NCI-H2196 treated with DMSO at 0.1 percent for 48 hours (cell line): ENCODE measurements around the gene IPO11.
"Not testable (repeated sequence)": the region's sequence is repeated elsewhere in the genome, so short reads cannot be mapped to it uniquely, and the experiment has no call there.

ENCODE experiments used
- DNase-seq: peaks from one replicate; lab custom pipeline; 2025; ENCODE audit not compliant: unreplicated experiment; lab: John Stamatoyannopoulos, UW

IPO11 gene

DNA sequence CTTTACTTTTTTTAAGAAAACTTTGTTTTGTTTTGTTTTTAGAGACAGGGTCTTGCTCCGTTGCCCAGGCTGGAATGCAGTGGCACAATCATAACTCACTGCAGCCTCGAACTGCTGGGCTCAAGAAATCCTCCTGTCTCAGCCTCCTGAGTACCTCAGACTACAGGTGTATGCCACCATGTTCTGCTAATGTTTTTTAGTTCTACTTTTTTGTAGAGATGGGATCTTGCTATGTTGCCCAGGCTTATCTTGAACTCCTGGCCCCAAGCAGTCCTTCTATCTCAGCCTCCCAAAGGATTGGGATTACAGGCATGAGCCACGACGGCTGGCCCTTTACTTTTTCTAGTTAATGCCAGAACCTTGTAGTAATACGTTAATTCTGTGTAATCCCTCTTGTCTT is 36.0 kb downstream of the IPO11 start:
- DNase-seq, result no peak

DNA sequence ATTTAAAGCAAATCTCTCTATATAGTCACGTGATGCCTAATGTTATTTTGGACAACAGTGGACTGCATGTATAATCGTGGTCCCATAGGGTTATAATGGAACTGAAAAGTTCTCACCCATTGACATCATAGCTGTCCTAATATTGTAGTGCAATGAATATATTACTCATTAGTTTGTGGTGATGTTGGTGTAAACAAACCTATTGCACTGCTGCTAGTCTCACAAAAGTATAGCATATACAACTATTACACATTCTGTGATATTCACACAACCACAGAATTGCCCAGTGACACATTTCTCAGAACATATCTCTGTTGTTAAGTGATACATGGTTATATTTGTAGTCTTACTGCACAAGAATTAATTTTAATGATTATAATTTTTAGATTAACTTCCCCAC is 37.7 kb downstream of the IPO11 start:
- DNase-seq, result no peak

DNA sequence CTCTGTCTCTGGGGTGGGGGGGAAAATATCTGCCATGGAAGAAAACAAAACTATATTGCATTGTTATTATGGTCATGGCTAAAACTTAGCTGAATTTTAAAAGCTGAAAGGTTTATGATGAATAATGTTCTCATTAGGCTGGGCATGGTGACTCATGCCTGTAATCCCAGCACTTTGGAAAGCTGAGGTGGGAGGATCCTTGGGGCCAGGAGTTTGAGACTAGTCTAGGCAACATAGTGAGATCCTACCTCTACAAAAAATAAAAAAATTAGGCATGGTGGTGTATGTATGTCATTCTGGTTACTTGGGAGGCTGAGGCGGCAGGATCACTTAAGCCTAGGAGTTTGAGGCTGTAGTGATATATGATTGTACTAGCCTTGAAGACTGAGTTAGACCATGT is 44.5 kb downstream of the IPO11 start:
- DNase-seq, result no peak

- DNase-seq, result no peak
Measured at GRCh38 chr5:62460578-62460983, 48.0 kb downstream of the IPO11 start.

- no peak for DNase-seq
Measured at GRCh38 chr5:62461561-62461960, 49.0 kb downstream of the IPO11 start.

GRCh38 chr5:62465985-62466925 is 53.7 kb downstream of the IPO11 start:
- DNase-seq, result no peak

- DNase-seq, result no peak
Measured at GRCh38 chr5:62473209-62473608, 60.6 kb downstream of the IPO11 start.

GRCh38 chr5:62475072-62475471 is 62.5 kb downstream of the IPO11 start:
- DNase-seq, result no peak

- no peak for DNase-seq
Measured at GRCh38 chr5:62477801-62478200, 65.2 kb downstream of the IPO11 start.

DNA sequence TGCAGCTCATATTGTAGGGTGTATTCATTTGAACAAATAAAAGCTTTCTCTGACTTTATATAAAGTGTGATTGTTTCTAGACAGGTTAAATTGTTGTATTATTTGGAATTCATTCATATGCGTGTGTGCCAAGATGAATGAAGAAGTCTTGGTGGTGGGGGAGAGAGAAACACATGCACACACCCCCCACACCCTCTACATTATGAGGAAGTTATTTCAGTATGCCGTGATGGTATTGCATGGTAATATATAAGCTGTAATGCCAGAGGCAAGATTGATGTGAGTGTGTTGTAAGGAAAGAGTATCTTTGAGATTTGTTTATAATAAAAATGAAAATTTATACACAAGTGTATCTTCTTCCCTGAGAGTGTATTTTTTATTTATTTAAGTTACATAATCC is 71.0 kb downstream of the IPO11 start:
- no peak for DNase-seq

DNA sequence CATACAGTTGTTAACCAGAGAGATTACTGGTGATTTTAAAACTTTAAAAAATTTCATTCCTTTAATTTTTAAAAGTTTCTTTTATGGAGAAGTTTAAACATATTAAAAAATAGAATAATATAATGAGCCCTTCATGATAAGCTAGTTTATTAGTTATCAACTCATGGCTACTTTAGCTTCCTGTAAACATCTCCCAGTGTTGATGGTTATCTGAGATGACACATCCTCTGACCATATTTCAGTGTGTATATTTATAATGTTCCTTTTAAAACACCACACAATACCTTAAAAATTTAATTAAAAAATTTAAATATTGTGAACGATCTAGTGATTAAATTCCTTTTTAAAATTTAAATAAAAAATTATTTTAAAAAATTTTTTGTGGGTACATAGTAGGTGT is 74.1 kb downstream of the IPO11 start:
- no peak for DNase-seq

GRCh38 chr5:62488531-62488930 is 76.0 kb downstream of the IPO11 start:
- DNase-seq, result no peak

DNA sequence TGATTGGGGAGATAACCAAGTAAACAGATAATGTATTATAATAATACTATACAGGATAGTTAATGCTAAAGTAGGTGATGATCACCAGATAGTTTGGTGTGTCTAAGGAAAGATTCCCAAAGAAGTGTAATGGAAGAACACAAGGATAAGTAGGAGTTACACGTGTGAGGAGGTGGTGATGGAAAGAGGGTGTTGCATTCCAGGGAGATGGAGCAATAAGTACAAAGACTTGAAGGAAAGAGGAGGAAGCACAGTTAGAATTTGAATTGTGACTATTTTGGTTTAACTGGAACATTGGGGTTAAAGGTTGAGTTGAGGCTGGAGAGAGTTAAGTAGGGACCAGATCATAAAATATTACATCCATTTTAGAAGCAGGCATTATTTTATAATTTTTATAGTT is 76.9 kb downstream of the IPO11 start:
- DNase-seq, result no peak

DNA sequence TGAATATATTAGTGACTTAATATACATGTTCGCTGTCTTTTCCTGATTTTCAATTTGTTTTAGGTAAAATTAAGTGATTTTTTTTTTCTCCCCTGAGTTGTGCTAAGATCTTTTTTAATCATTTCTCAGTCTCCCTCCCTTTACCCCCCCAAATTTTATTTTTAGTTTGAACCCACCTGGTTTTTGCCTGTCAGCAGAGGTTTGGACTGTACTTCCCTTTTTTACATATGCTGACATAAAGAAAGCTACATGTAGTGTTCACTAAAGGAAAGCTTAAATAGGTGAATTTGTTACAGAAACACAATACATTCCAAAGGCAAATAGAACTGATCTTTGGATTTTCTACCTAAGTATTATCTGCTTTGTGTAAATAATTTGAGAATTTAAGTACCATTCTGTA is 82.2 kb downstream of the IPO11 start:
- no peak for DNase-seq

GRCh38 chr5:62496876-62497275 is 84.3 kb downstream of the IPO11 start:
- DNase-seq, result no peak

DNA sequence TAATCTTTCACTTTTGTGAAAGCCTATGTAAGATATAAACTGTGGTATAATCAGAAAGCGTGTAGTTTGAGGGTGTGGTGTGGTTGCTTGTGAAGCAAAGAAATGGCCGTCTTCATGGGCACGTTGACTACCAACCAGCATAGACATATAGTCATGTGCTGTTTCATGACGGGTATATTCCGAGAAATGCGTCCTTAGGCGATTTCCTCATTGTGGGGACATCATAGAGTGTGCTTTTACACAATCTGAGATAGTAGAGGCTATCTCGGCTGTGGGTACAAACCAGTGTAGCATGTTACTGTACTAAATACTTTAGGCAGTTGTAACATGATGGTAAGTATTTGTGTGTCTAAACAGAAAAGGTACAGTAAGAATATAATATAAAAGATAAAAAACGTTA is 86.4 kb downstream of the IPO11 start:
- no peak for DNase-seq

DNA sequence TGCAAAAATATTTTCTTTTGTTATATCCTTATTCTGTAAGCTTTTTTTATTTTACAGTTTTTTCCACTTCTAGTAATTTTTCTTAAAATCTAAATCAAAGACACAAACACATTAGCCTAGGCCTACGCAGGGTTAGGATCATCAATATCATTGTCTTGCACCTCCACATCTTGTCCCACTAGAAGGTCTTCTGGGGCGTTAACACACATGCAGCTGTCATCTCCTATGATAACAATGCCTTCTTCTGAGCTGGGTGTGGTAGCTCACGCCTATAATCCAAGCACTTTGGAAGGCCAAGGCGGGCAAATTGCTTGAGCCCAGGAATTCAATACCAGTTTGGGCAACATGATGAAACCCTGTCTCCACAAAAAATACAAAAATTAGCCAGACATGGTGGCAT is 87.2 kb downstream of the IPO11 start:
- DNase-seq, result no peak

GRCh38 chr5:62502456-62503101 is 90.0 kb downstream of the IPO11 start:
- DNase-seq, result no peak

GRCh38 chr5:62504129-62504528 is 91.6 kb downstream of the IPO11 start:
- DNase-seq, result no peak

GRCh38 chr5:62506659-62507460 is 94.3 kb downstream of the IPO11 start:
- no peak for DNase-seq

DNA sequence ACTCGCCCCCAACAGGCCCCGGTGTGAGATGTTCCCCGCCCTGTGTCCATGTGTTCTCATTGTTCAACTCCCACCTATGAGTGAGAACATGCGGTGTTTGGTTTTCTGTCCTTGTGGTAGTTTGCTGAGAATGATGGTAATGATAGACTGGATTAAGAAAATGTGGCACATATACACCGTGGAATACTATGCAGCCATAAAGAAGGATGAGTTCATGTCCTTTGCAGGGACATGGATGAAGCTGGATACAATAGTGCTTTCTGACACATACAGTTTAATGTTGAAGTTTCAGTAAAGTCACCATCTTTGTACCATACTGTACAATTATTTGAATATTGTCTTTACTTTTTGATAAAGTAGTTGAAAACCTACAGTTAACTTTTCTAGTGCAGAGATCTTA is 96.2 kb downstream of the IPO11 start:
- not testable (repeated sequence) for DNase-seq

DNA sequence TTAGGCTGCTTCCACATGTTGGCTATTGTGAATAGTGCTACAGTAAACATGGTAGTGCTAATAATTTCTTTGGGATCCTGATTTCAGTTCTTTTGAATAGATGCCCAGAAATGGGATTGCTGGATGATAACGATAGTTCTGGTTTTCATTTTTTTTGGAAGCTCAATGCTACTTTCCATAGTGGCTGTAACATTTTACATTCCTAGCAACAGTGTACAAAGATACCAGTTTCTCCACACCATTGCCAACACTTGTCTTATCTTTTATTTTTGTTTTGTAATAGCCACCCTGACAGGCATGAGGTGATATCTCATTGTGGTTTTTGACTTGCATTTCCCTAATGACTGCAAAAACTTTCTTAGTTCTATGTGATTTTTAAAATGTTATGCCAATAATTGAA is 97.2 kb downstream of the IPO11 start:
- no peak for DNase-seq
